HepG2 (cell line): ENCODE data around the gene NRP1. TPM values are rescaled to one million over a fixed set of nuclear protein-coding genes. Genes with fewer than 3 reads are reported as not detected.

Source experiments
- ELF1 ChIP-seq: sonication (generic); formaldehyde crosslinking; IDR thresholded peaks from 2 replicates; pipeline ENCODE4 v1.4.0; 2020; ENCODE audit warnings: missing genetic modification reagents
- ETV6 ChIP-seq: sonication (generic); formaldehyde crosslinking; conservative IDR thresholded peaks from 2 replicates; pipeline ENCODE4 v1.4.0; 2020; ENCODE audit warnings: missing genetic modification reagents
- FOXO1 ChIP-seq: sonication (generic); formaldehyde crosslinking; IDR thresholded peaks from 2 replicates; pipeline ENCODE4 v1.4.0; 2020; ENCODE audit warnings: missing genetic modification reagents
- HNRNPUL1 ChIP-seq: fragments of 200-400 bp; formaldehyde crosslinking; IDR thresholded peaks from 2 replicates; pipeline ENCODE4 v1.6.1; 2017; ENCODE audit warnings: low read depth, mild to moderate bottlenecking, low read length, moderate library complexity
- ISL2 ChIP-seq: sonication (generic); formaldehyde crosslinking; IDR thresholded peaks from 2 replicates; pipeline ENCODE4 v1.5.0; 2020; ENCODE audit warnings: missing genetic modification reagents
- JUNB ChIP-seq: sonication (generic); formaldehyde crosslinking; IDR thresholded peaks from 2 replicates; pipeline ENCODE4 v1.8.0; 2022; ENCODE audit warnings: missing genetic modification reagents, mild to moderate bottlenecking, borderline replicate concordance
- POLR2A ChIP-seq, 2 experiments: IDR thresholded peaks; 2 replicates each; pipeline ENCODE4 v1.6.1; 2011; ENCODE audit warnings: low read depth in 2 of 2, low read length in 2 of 2, mild to moderate bottlenecking in 1 of 2, moderate library complexity in 1 of 2; ENCODE audit not compliant: insufficient read depth in 1 of 2
- SSRP1 ChIP-seq: IDR thresholded peaks from 2 replicates; pipeline ENCODE4 v1.6.1; 2016; ENCODE audit warnings: control low read depth
- ZNF264 ChIP-seq: sonication (generic); formaldehyde crosslinking; IDR thresholded peaks from 2 replicates; pipeline ENCODE4 v1.4.0; 2020; ENCODE audit warnings: missing genetic modification reagents
- ZNF614 ChIP-seq: IDR thresholded peaks from 2 replicates; pipeline ENCODE4 v1.6.1; 2018; ENCODE audit warnings: missing biosample characterization, missing genetic modification reagents, inconsistent platforms, borderline replicate concordance
- ZNF788 ChIP-seq: sonication (generic); formaldehyde crosslinking; IDR thresholded peaks from 2 replicates; pipeline ENCODE4 v1.5.0; 2020; ENCODE audit warnings: mild to moderate bottlenecking, missing genetic modification reagents, borderline replicate concordance
- polyA plus RNA-seq, 8 experiments: library from polyadenylated mRNA; depleted of rRNA in 3 of 8; stranded (reverse) in 7 of 8; unstranded in 1 of 8; fragments of >200 nt; fragmentation: Illumina TruSeq in 4 of 8; extraction: Trizol in 4 of 8; gene quantifications; 2 replicates each; pipeline versions ENCODE4 v1.2.1 to v1.2.3, GENCODE V29; 2011 to 2016; ENCODE audit warnings: low read depth in 4 of 8, missing spikeins in 1 of 8, mixed read lengths in 1 of 8; ENCODE audit not compliant: insufficient read depth in 1 of 8
- total RNA-seq, 5 experiments: library from RNA; depleted of rRNA; stranded (reverse); fragments of >200 nt; fragmentation: Illumina TruSeq; extraction: Trizol; gene quantifications; 2 replicates each; pipeline ENCODE4 v1.2.3, GENCODE V29; 2016; ENCODE audit warnings: low read depth in 1 of 5
- TF ChIP-seq, protein P1 (sequence below): sonication (generic); formaldehyde crosslinking; IDR thresholded peaks from 2 replicates; pipeline ENCODE4 v1.5.1; 2020; ENCODE audit warnings: mild to moderate bottlenecking, missing genetic modification reagents, borderline replicate concordance
- TF ChIP-seq, protein P2 (sequence below): sonication (generic); formaldehyde crosslinking; conservative IDR thresholded peaks from 2 replicates; pipeline ENCODE4 v1.4.0; 2020; ENCODE audit warnings: mild to moderate bottlenecking, missing genetic modification reagents, moderate library complexity
- TF ChIP-seq, protein P3 (sequence below): sonication (generic); formaldehyde crosslinking; IDR thresholded peaks from 2 replicates; pipeline ENCODE4 v1.5.0; 2020; ENCODE audit warnings: mild to moderate bottlenecking, missing genetic modification reagents, borderline replicate concordance
- TF ChIP-seq, protein P4 (sequence below): IDR thresholded peaks from 2 replicates; pipeline ENCODE4 v1.6.1; 2016; ENCODE audit warnings: low read depth, borderline replicate concordance

The NRP1 gene
- total and polyA plus RNA-seq, 2 of the 13 experiments (the other 11 are each of a cell fraction or from before 2014, with no cell fraction given), result 5.3 to 5.8 TPM

DNA sequence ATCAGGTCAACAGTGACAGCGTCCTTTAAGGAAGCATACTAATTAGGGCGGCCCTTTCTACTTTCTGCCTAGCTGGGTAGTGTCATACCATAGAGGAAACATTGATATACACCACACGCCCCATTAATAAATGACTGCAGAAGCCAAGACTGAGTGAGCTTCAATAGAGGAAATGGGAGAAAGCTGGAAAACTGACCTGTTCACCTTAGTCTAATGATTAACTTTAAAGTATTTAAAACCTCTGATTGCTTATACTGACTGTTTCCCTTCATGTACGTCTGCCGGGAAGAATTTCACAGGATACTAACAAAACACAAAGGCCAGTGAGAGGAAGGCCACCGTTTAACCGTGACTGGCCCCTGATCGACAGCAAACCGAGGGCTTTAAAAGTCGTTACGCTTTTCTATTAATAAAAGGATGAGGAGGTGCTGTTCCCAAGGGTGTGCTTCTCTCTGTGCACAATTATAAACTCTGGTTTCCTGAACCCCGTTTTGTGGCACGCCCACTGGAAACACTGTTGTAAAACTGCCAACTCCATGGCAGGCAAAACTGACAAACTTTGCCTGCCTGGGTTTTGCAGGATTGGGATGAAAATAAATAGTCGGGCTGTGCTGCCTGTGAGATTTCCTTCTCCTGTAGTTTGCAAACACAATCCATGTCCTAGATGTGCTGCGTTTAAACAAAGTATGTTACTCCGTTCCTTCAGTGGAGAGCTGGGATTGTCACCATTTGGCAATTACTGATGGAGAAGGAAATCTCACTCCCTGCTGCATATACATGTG lies 137.6 kb downstream of the NRP1 start (continued):
- TF ChIP-seq FOXO1 (peak; percentile 69; the same call in 1 of the 2 replicates), ZNF264 (0 out of 2 replicates have a peak, but pooled peaks have one; percentile 28), JUNB (no peak), ZNF788 (no peak), ETV6 (CRISPR knock-in tag) (0 out of 2 replicates have a peak, but pooled peaks have one; percentile 31), SSRP1 (CRISPR knock-in tag) (peak; percentile 90; the same call in 1 of the 2 replicates), ZNF614 (0 out of 2 replicates have a peak, but pooled peaks have one; percentile 25), POLR2A (IDR thresholded peaks at IDR 0.05; ENCODE audit: insufficient read depth in 1 of 2, low read depth in 2 of 2, low read length in 2 of 2) (peak; percentile 39 to 76; a peak in 3 of 4 replicates), ISL2 (CRISPR knock-in tag) (peak; percentile 89), HNRNPUL1 (peak; percentile 41; the same call in 1 of the 2 replicates), ELF1 (CRISPR knock-in tag) (0 out of 2 replicates have a peak, but pooled peaks have one; percentile 10)
- TF ChIP-seq, protein P1, sequence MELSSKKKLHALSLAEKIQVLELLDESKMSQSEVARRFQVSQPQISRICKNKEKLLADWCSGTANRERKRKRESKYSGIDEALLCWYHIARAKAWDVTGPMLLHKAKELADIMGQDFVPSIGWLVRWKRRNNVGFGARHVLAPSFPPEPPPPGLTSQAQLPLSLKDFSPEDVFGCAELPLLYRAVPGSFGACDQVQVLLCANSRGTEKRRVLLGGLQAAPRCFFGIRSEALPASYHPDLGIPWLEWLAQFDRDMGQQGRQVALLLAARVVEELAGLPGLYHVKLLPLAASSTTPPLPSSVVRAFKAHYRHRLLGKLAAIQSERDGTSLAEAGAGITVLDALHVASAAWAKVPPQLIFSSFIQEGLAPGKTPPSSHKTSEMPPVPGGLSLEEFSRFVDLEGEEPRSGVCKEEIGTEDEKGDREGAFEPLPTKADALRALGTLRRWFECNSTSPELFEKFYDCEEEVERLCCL (CRISPR knock-in tag), result no peak
- TF ChIP-seq, protein P2, sequence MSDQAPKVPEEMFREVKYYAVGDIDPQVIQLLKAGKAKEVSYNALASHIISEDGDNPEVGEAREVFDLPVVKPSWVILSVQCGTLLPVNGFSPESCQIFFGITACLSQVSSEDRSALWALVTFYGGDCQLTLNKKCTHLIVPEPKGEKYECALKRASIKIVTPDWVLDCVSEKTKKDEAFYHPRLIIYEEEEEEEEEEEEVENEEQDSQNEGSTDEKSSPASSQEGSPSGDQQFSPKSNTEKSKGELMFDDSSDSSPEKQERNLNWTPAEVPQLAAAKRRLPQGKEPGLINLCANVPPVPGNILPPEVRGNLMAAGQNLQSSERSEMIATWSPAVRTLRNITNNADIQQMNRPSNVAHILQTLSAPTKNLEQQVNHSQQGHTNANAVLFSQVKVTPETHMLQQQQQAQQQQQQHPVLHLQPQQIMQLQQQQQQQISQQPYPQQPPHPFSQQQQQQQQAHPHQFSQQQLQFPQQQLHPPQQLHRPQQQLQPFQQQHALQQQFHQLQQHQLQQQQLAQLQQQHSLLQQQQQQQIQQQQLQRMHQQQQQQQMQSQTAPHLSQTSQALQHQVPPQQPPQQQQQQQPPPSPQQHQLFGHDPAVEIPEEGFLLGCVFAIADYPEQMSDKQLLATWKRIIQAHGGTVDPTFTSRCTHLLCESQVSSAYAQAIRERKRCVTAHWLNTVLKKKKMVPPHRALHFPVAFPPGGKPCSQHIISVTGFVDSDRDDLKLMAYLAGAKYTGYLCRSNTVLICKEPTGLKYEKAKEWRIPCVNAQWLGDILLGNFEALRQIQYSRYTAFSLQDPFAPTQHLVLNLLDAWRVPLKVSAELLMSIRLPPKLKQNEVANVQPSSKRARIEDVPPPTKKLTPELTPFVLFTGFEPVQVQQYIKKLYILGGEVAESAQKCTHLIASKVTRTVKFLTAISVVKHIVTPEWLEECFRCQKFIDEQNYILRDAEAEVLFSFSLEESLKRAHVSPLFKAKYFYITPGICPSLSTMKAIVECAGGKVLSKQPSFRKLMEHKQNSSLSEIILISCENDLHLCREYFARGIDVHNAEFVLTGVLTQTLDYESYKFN (CRISPR knock-in tag), result peak; percentile 86
- TF ChIP-seq, protein P3, sequence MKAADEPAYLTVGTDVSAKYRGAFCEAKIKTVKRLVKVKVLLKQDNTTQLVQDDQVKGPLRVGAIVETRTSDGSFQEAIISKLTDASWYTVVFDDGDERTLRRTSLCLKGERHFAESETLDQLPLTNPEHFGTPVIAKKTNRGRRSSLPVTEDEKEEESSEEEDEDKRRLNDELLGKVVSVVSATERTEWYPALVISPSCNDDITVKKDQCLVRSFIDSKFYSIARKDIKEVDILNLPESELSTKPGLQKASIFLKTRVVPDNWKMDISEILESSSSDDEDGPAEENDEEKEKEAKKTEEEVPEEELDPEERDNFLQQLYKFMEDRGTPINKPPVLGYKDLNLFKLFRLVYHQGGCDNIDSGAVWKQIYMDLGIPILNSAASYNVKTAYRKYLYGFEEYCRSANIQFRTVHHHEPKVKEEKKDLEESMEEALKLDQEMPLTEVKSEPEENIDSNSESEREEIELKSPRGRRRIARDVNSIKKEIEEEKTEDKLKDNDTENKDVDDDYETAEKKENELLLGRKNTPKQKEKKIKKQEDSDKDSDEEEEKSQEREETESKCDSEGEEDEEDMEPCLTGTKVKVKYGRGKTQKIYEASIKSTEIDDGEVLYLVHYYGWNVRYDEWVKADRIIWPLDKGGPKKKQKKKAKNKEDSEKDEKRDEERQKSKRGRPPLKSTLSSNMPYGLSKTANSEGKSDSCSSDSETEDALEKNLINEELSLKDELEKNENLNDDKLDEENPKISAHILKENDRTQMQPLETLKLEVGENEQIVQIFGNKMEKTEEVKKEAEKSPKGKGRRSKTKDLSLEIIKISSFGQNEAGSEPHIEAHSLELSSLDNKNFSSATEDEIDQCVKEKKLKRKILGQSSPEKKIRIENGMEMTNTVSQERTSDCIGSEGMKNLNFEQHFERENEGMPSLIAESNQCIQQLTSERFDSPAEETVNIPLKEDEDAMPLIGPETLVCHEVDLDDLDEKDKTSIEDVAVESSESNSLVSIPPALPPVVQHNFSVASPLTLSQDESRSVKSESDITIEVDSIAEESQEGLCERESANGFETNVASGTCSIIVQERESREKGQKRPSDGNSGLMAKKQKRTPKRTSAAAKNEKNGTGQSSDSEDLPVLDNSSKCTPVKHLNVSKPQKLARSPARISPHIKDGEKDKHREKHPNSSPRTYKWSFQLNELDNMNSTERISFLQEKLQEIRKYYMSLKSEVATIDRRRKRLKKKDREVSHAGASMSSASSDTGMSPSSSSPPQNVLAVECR (CRISPR knock-in tag), result peak; percentile 15; the same call in 1 of the 2 replicates
- TF ChIP-seq, protein P4, sequence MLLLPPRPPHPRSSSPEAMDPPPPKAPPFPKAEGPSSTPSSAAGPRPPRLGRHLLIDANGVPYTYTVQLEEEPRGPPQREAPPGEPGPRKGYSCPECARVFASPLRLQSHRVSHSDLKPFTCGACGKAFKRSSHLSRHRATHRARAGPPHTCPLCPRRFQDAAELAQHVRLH (CRISPR knock-in tag), result peak; percentile 19; the same call in 1 of the 2 replicates
